HCT116 (cell line): ENCODE results near the gene C22orf39. TPM values are rescaled to one million over a fixed set of nuclear protein-coding genes. Genes with fewer than 3 reads are reported as not detected.

Experiments used
- ATAC-seq: fragments of 200-7000 bp; cut with Tn5 transposase; 2 replicates; pipeline ENCODE4 v1.9.1; 2020; ENCODE audit warnings: mild to moderate bottlenecking, moderate library complexity
- BruUV-seq: library from RNA; stranded (reverse); fragments of 400-500 nt; replicated peaks from 2 replicates; lab custom pipeline; 2021; lab: Mats Ljungman, UMichigan
- CTCF ChIA-PET: fragments of 300-600 bp; sonication (Branson Sonifier 250); formaldehyde crosslinking; loops from one replicate; lab custom pipeline; 2021; ENCODE audit warnings: antibody characterized with exemption; lab: Charles Lee
- POLR2A ChIA-PET: fragments of 300-600, 350-600 bp; sonication (Branson Sonifier 250); formaldehyde crosslinking; loops from one replicate; lab custom pipeline; 2021; ENCODE audit warnings: antibody characterized with exemption; lab: Charles Lee
- RAD21 ChIA-PET, 2 experiments: fragments of 300-600 bp; sonication (Branson Sonifier 250); formaldehyde crosslinking; loops; one replicate each; lab custom pipeline; 2023; ENCODE audit warnings: low total read pairs in 2 of 2; ENCODE audit not compliant: uncharacterized antibody in 2 of 2, unreplicated experiment in 2 of 2, low non-redundant PET in 1 of 2; lab: Charles Lee
- DNase-seq: peaks from one replicate; pipeline ENCODE4 v3.0.0-alpha.2; 2010; ENCODE audit warnings: low read depth, low spot score
- H2AFZ ChIP-seq: fragments of 200-600 bp; shearing (Covaris generic), sonication (generic); 2 replicates; pipeline ENCODE4 v1.6.1; 2017; ENCODE audit warnings: low read depth, mixed run types, mixed read lengths, antibody characterized with exemption, low read length; ENCODE audit not compliant: poor library complexity, severe bottlenecking
- H3K27ac ChIP-seq: 2 replicates; pipeline ENCODE4 v1.5.1; 2012; ENCODE audit warnings: low read depth, low read length
- H3K27me3 ChIP-seq: fragments of 200-600 bp; sonication (generic); 2 replicates; pipeline ENCODE4 v1.6.1; 2016; ENCODE audit warnings: mixed run types, low read length, mixed read lengths; ENCODE audit not compliant: insufficient read depth
- H3K36me3 ChIP-seq, 2 experiments: fragments of 200-500 bp in 1 of 2; fragments of 200-600 bp in 1 of 2; sonication (Bioruptor generic) in 1 of 2; sonication (generic) in 1 of 2; 2 replicates each; pipeline versions ENCODE4 v1.5.1 to v1.6.1; 2014 to 2016; ENCODE audit warnings: low read length in 2 of 2, inconsistent platforms in 1 of 2, mixed read lengths in 1 of 2, mixed run types in 1 of 2; ENCODE audit not compliant: insufficient read depth in 2 of 2, control insufficient read depth in 1 of 2
- H3K4me1 ChIP-seq, 2 experiments: fragments of 200-600 bp in 1 of 2; sonication (generic) in 1 of 2; 2 replicates each; pipeline versions ENCODE4 v1.5.1 to v1.6.1; 2012 to 2017; ENCODE audit warnings: low read length in 2 of 2, inconsistent platforms in 1 of 2, mild to moderate bottlenecking in 1 of 2, mixed read lengths in 1 of 2, mixed run types in 1 of 2, moderate library complexity in 1 of 2; ENCODE audit not compliant: insufficient read depth in 2 of 2, control insufficient read depth in 1 of 2
- H3K4me2 ChIP-seq: fragments of 200-600 bp; sonication (generic); 2 replicates; pipeline ENCODE4 v1.6.1; 2017; ENCODE audit warnings: mixed run types, low read length, mixed read lengths
- H3K4me3 ChIP-seq, 2 experiments: fragments of 200-600 bp in 1 of 2; sonication (generic) in 1 of 2; replicated peaks in 1 of 2; 2 replicates each; pipeline ENCODE4 v1.5.1; 2011 to 2016; ENCODE audit warnings: low read length in 2 of 2, control low read depth in 1 of 2, low read depth in 1 of 2, mild to moderate bottlenecking in 1 of 2, mixed read lengths in 1 of 2, mixed run types in 1 of 2
- H3K79me2 ChIP-seq: fragments of 200-600 bp; sonication (generic); 2 replicates; pipeline ENCODE4 v1.6.1; 2017; ENCODE audit warnings: mild to moderate bottlenecking, mixed run types, low read length, moderate library complexity, mixed read lengths; ENCODE audit not compliant: insufficient read depth
- H3K9ac ChIP-seq: fragments of 200-600 bp; sonication (generic); 2 replicates; pipeline ENCODE4 v1.6.1; 2016; ENCODE audit warnings: low read length, mixed read lengths
- H3K9me2 ChIP-seq: fragments of 200-600 bp; sonication (generic), shearing (Covaris generic); 2 replicates; pipeline ENCODE4 v1.6.1; 2017; ENCODE audit warnings: mixed run types, mild to moderate bottlenecking, moderate library complexity; ENCODE audit not compliant: insufficient read depth
- H3K9me3 ChIP-seq, 2 experiments: fragments of 200-500 bp in 1 of 2; fragments of 200-600 bp in 1 of 2; sonication (Bioruptor generic) in 1 of 2; sonication (generic) in 1 of 2; 2 replicates each; pipeline ENCODE4 v1.6.1; 2014 to 2017; ENCODE audit warnings: low read length in 2 of 2, mixed read lengths in 2 of 2, inconsistent platforms in 1 of 2, low read depth in 1 of 2, mild to moderate bottlenecking in 1 of 2, mixed run types in 1 of 2, moderate library complexity in 1 of 2; ENCODE audit not compliant: control insufficient read depth in 1 of 2, insufficient read depth in 1 of 2
- H4K20me1 ChIP-seq: fragments of 200-600 bp; sonication (generic), shearing (Covaris generic); 2 replicates; pipeline ENCODE4 v1.6.1; 2017; ENCODE audit warnings: mixed run types, mild to moderate bottlenecking, moderate library complexity; ENCODE audit not compliant: insufficient read depth
- CEBPB ChIP-seq: IDR thresholded peaks from 2 replicates; pipeline ENCODE4 v1.6.1; 2012; ENCODE audit warnings: low read depth
- ELF1 ChIP-seq: IDR thresholded peaks from 2 replicates; pipeline ENCODE4 v1.6.1; 2012; ENCODE audit warnings: low read depth, borderline replicate concordance
- EZH2phosphoT487 ChIP-seq: fragments of 200-600 bp; IDR thresholded peaks from 2 replicates; pipeline ENCODE4 v1.6.1; 2018; ENCODE audit warnings: antibody characterized with exemption, borderline replicate concordance
- FOSL1 ChIP-seq: IDR thresholded peaks from 2 replicates; pipeline ENCODE4 v1.6.1; 2012; ENCODE audit warnings: low read depth
- JUND ChIP-seq: IDR thresholded peaks from 2 replicates; pipeline ENCODE4 v1.6.1; 2012
- POLR2A ChIP-seq: IDR thresholded peaks from 2 replicates; pipeline ENCODE4 v1.7.0; 2011; ENCODE audit warnings: borderline replicate concordance; ENCODE audit not compliant: insufficient read depth, insufficient read length; ENCODE audit errors: extremely low read depth
- SIN3A ChIP-seq: IDR thresholded peaks from 2 replicates; pipeline ENCODE4 v1.6.1; 2012; ENCODE audit warnings: low read depth
- SP1 ChIP-seq: IDR thresholded peaks from 2 replicates; pipeline ENCODE4 v1.6.1; 2012; ENCODE audit warnings: low read depth
- TCF7L2 ChIP-seq: IDR thresholded peaks from 2 replicates; pipeline ENCODE4 v1.7.0; 2011; ENCODE audit warnings: borderline replicate concordance, inconsistent platforms; ENCODE audit not compliant: insufficient read depth, insufficient read length; ENCODE audit errors: extremely low read depth
- ZFX ChIP-seq: fragments of 450-650 bp; IDR thresholded peaks from 2 replicates; pipeline ENCODE4 v1.6.1; 2017
- intact Hi-C: fragments of 100-400 bp; cut with micrococcal nuclease; formaldehyde crosslinking; loops from 2 replicates; pipeline ENCODE4 v1.10.0; 2022
- total RNA-seq: library from RNA; stranded (reverse); gene quantifications from one replicate; pipeline ENCODE4 v1.2.1, GENCODE V29; 2021; ENCODE audit not compliant: unreplicated experiment
- TF ChIP-seq, protein P1 (sequence below): IDR thresholded peaks from 2 replicates; pipeline ENCODE4 v1.6.1; 2011; ENCODE audit warnings: mild to moderate bottlenecking, low read length, moderate library complexity; ENCODE audit not compliant: insufficient replicate concordance; ENCODE audit errors: extremely low read depth

The C22orf39 gene
- total RNA-seq, 1 experiment from 2014 or later, result 17.7 TPM

DNA sequence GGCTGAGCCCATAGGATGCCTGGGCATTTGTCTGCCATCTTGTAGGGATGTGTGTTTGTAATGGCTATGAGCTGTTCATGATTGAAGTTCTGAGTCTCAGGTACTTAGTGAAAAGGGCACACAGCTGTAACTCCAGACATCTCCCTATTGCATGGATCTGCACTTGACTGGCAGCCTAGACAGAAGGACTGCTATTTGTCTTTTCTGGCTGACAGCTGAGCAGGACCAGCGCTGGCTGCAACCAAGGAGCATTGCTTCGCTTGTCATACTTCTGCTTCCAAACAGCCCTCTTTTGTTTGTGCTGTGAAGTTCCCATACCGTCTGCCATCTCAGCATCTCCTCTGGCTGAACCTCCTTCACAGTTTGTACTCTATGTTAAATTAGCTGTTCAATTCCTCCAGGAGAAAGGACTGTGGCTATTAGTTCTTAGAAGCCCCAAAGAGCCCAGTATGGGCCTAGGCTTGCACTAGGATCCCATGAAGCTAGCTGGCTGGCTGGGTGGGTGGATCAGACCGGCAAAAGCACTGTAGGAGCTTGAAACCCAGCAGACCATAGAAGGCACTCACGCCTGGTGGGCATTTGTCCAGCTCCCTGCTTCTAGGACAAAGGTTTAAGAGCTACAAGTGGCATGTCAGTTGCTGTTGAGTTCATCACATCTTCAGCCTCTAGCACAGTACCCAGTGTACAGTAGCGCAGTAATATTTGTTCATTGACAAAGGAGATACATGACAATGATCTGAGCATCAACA, 36.4 kb downstream of the C22orf39 start:
- no peak overlapping the region for H2AFZ ChIP-seq
- no peak overlapping the region for H3K9ac ChIP-seq
- H3K9me2 ChIP-seq, result no peaks in the 10 kb centered on the region
- no peaks in the 10 kb centered on the region for H3K9me3 ChIP-seq
- no TSS peak for BruUV-seq
- no peak for DNase-seq
- H4K20me1 ChIP-seq, result peaks cover 5% of the 10 kb centered on the region; the same call in 1 of the 2 replicates
- H3K27me3 ChIP-seq, result no peaks in the 10 kb centered on the region
- POLR2A ChIA-PET, result no interaction called here
- no peak overlapping the region for H3K27ac ChIP-seq
- TF ChIP-seq ZFX (no peak), SP1 (no peak), TCF7L2 (no peak), ELF1 (no peak), EZH2phosphoT487 (no peak), SIN3A (no peak), CEBPB (no peak), FOSL1 (no peak), JUND (no peak), POLR2A (no peak)
- TF ChIP-seq, protein P1, sequence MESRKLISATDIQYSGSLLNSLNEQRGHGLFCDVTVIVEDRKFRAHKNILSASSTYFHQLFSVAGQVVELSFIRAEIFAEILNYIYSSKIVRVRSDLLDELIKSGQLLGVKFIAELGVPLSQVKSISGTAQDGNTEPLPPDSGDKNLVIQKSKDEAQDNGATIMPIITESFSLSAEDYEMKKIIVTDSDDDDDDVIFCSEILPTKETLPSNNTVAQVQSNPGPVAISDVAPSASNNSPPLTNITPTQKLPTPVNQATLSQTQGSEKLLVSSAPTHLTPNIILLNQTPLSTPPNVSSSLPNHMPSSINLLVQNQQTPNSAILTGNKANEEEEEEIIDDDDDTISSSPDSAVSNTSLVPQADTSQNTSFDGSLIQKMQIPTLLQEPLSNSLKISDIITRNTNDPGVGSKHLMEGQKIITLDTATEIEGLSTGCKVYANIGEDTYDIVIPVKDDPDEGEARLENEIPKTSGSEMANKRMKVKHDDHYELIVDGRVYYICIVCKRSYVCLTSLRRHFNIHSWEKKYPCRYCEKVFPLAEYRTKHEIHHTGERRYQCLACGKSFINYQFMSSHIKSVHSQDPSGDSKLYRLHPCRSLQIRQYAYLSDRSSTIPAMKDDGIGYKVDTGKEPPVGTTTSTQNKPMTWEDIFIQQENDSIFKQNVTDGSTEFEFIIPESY, result no peak
- RAD21 ChIA-PET, result no interaction called here
- H3K4me2 ChIP-seq, result no peak overlapping the region
- intact Hi-C loops, result no loop called here
- no peak overlapping the region for H3K4me3 ChIP-seq
- no peak for ATAC-seq
- CTCF ChIA-PET, result no interaction called here
- H3K79me2 ChIP-seq, result peaks cover 62% of the 10 kb centered on the region
- peaks cover 23 to 24% of the 10 kb centered on the region in 2 experiments; a peak in 2 of 4 replicates for H3K36me3 ChIP-seq
- H3K4me1 ChIP-seq, result no peaks in the 10 kb centered on the region
